ENCODE data around the gene CHCHD4. TPM values are rescaled to one million over a fixed set of nuclear protein-coding genes. Genes with fewer than 3 reads are reported as not detected.
A peak's percentile ranks its signal among the peaks of the same experiment; 100 is the strongest.

The CHCHD4 gene
- total and polyA plus RNA-seq, 2 of the 8 experiments (the other 6 are each of a cell fraction or from before 2014, with no cell fraction given) = 15.0 to 22.3 TPM

DNA sequence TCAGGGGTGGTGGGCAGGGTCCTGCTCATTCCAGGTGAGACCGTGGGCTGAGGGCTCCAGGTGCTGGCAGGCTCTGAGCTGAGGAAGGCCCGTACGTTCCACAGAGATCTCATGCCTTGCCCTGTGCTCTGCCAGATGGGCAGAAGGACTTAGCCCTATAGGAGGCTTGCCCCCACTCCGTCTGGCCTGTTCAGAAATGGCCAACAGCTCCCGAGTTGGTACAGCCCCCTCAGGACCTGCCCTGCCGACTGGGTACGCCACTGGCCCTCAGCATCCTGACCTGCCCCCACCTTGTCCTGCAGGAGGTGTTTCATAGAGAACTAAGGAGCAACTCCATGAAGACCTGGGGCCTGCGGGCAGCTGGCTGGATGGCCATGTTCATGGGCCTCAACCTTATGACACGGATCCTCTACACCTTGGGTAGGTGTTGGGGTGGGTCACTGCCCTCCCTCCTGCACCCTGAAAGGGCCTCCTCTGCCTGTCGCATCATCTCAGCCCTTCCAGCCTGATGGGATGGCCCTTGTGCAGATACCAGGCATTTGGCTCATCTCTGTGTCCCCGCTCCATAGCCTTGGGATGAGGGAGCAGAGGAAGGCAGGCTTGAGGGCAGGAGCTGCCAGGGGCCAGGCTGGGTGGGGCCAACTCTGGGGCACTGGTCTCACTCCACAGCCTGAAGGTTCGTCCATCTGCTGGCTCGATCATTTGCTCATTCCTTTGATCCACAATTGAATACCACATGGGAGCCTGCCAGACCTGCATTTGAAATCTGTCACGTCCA is 14.4 kb upstream of the CHCHD4 start:
- H3K4me1 ChIP-seq (replicated peaks in 1 of 4; ENCODE audit: control insufficient read depth in 3 of 4, insufficient read depth in 4 of 4, low read length in 3 of 4) = no peaks in the 10 kb centered on the region
- no peaks in the 10 kb centered on the region for H3K79me1 ChIP-seq (ENCODE audit: low read depth, low read length)
- ChIA-PET CTCF (ENCODE audit: partially characterized antibody) (interaction anchor here (0.9 to 1.4 kb wide), 4 partner anchors 10 to 243 kb away, joined by 3 to 6 read pairs (median 4); no protein-coding TSS in a partner anchor), POLR2A (ENCODE audit: partially characterized antibody) (interaction anchor here (1.0 to 6.2 kb wide), 2 partner anchors 14 to 39 kb away, joined by 3 to 32 read pairs; partner anchors contain the start of genes CHCHD4, LSM3, TMEM43 and XPC)
- no peak overlapping the region for H2BK15ac ChIP-seq (ENCODE audit: low read length)
- 90% methylated on average over 14 of the region's 14 CpGs; no CpG with 5 or more reads in 1 of the 2 experiments for WGBS, 2 experiments (ENCODE audit: extremely low coverage in 1 of 2, insufficient coverage in 1 of 2, insufficient read length in 1 of 2, insufficient replicate concordance in 2 of 2, low coverage in 1 of 2, low lambda C conversion rate in 2 of 2, missing lambda C conversion rate in 1 of 2)
- FAIRE-seq (no peak), DNase-seq (ENCODE audit: low read depth in 1 of 2, low spot score in 2 of 2) (no peak)
- H4K91ac ChIP-seq (replicated peaks; ENCODE audit: insufficient read length, low read length) = no peak overlapping the region
- H3K4me2 ChIP-seq (ENCODE audit: insufficient read depth in 1 of 2, low read depth in 2 of 2, low read length in 2 of 2) = no peak overlapping the region
- peak overlapping the region; percentile 35; the same call in 1 of the 2 replicates for H2BK5ac ChIP-seq (ENCODE audit: low read depth, low read length)
- no peaks in the 10 kb centered on the region for H3K9me3 ChIP-seq (ENCODE audit: insufficient read depth in 2 of 2, low read depth in 1 of 2, low read length in 1 of 2)
- H3K18ac ChIP-seq (ENCODE audit: extremely low read depth, low read length) = no peak overlapping the region
- no peak overlapping the region for H2BK12ac ChIP-seq (ENCODE audit: low read depth, low read length)
- H3K4me3 ChIP-seq (ENCODE audit: extremely low read depth in 1 of 4, insufficient read depth in 2 of 4, low read depth in 3 of 4, low read length in 4 of 4) = no peak overlapping the region
- H2AK5ac ChIP-seq (ENCODE audit: low read depth, low read length) = no peak overlapping the region
- H3K9ac ChIP-seq (replicated peaks in 1 of 4; ENCODE audit: extremely low read depth in 1 of 4, low read depth in 3 of 4, low read length in 3 of 4) = no peak overlapping the region
- no peak overlapping the region for H3K23ac ChIP-seq (ENCODE audit: insufficient read length)
- H3K23me2 ChIP-seq (ENCODE audit: low read depth, low read length) = no peaks in the 10 kb centered on the region
- peaks cover 0 to 18% (median 14%) of the 10 kb centered on the region in 4 experiments; a peak in 5 of 8 replicates for H3K36me3 ChIP-seq (ENCODE audit: control insufficient read depth in 2 of 4, insufficient read depth in 4 of 4, low read length in 3 of 4)
- H3K27me3 ChIP-seq (replicated peaks in 1 of 4; ENCODE audit: control insufficient read depth in 3 of 4, extremely low read depth in 1 of 4, insufficient read depth in 3 of 4, low read length in 3 of 4) = no peaks in the 10 kb centered on the region
- no peak overlapping the region for H3K4ac ChIP-seq (replicated peaks; ENCODE audit: insufficient read length, low read depth, low read length)
- no peak overlapping the region for H3K27ac ChIP-seq (ENCODE audit: low read depth, low read length)
- no peak overlapping the region for H3K56ac ChIP-seq (replicated peaks; ENCODE audit: insufficient read length, low read depth, low read length)
- H4K5ac ChIP-seq (ENCODE audit: insufficient read length, low read depth, low read length) = no peak overlapping the region
- no peak overlapping the region for H2BK20ac ChIP-seq (ENCODE audit: low read length)
- H3K79me2 ChIP-seq (ENCODE audit: control insufficient read depth in 1 of 2, insufficient read depth in 2 of 2, low read length in 2 of 2) = no peaks in the 10 kb centered on the region
- no peak overlapping the region for H2AFZ ChIP-seq (ENCODE audit: low read length)
- no peak overlapping the region for H3K14ac ChIP-seq (ENCODE audit: insufficient read length)
- H2BK120ac ChIP-seq (replicated peaks; ENCODE audit: low read depth, low read length) = no peak overlapping the region
- no peak overlapping the region for H4K8ac ChIP-seq (ENCODE audit: extremely low read depth, insufficient read depth, low read length)
- H4K20me1 ChIP-seq (replicated peaks in 1 of 2; ENCODE audit: control insufficient read depth in 1 of 2, insufficient read depth in 2 of 2, low read length in 2 of 2) = peaks cover 2 to 13% of the 10 kb centered on the region in 2 experiments
- no peak for TF ChIP-seq SRF (IDR thresholded peaks at IDR 0.05; ENCODE audit: low read depth, low read length)
- TF ChIP-seq CHD2 (IDR thresholded peaks at IDR 0.05; ENCODE audit: low read length) = no peak
- TF ChIP-seq SIN3A (conservative IDR thresholded peaks at IDR 0.05 in 1 of 2, IDR thresholded peaks at IDR 0.05 in 1 of 2; ENCODE audit: low read depth in 1 of 2, low read length in 2 of 2) = no peak
- TF ChIP-seq SIX5 (IDR thresholded peaks at IDR 0.05; ENCODE audit: low read depth, low read length) = no peak
- TF ChIP-seq EP300 (IDR thresholded peaks at IDR 0.05; ENCODE audit: borderline replicate concordance in 1 of 2, low read depth in 2 of 2, low read length in 2 of 2) = no peak
- TF ChIP-seq GABPA (IDR thresholded peaks at IDR 0.05; ENCODE audit: borderline replicate concordance, insufficient read depth, low read length) = no peak
- TF ChIP-seq SP1 (IDR thresholded peaks at IDR 0.05; ENCODE audit: low read depth, low read length) = no peak
- no peak for TF ChIP-seq PHF8 (conservative IDR thresholded peaks at IDR 0.05; ENCODE audit: low read depth, low read length)
- no peak for TF ChIP-seq ZNF274 (IDR thresholded peaks at IDR 0.05; ENCODE audit: borderline replicate concordance, extremely low read depth, low read length)
- TF ChIP-seq TBP (IDR thresholded peaks at IDR 0.05; ENCODE audit: low read depth, low read length) = no peak
- TF ChIP-seq CTBP2 (IDR thresholded peaks at IDR 0.05; ENCODE audit: borderline replicate concordance, insufficient read depth, insufficient read length, low read length) = no peak
- TF ChIP-seq POLR2AphosphoS5 (IDR thresholded peaks at IDR 0.05; ENCODE audit: low read depth, low read length) = no peak

Data from H1 (cell line).